ENCODE data around the gene HEATR9. TPM values are rescaled to one million over a fixed set of nuclear protein-coding genes. Genes with fewer than 3 reads are reported as not detected.

The HEATR9 gene
- total and polyA plus RNA-seq, 2 donors from 2014 or later: 0.16 TPM; not detected in 1

DNA sequence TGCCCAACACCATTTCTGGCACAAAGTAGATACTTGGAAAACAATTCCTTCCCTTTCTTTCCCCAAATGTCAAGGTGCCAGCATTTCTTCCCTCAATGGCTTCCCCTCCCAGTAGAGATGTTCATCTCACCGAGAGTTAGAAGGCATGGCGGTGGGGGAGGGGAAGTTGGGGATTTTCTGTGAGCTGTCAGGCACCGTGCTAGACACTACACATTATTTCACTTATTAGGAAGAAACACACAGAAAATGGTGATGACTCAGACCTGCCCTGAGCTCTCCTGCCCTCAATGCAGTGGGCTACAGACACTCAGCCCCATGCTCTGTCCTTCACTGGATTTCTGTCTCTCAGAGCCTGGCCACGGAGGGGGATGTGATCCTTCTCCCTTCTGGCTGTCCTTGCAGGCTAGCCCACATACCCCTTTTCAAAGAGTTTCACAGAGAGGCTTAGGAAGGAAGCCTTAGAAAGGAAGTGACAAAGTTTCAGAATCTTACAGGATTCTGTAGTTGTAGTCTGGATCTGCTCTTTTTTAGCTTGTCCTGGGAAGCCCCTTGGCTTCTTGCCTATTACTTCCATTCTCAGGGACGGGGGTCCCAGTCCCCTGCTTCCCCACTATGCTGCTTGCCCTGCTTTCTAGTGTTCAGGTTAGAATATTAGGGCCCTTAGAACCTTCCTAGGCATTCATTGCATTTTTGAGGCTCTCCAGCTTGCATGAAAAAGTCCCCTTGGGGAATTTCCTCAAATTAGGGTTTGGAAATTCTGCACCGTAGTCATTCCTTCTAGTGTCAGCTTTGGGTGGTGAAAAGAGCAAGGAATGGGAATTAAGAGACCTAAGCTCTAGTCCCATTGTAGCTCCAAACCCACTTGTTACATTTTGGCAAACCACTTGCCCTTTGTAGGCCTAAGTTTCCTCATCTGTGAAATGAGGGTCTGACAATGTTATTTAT is 23.7 kb upstream of the HEATR9 start:
- Histone ChIP-seq H3K36me3 (ENCODE audit: control insufficient read depth in 2 of 3, insufficient read depth in 3 of 3, low read length in 3 of 3) (no peaks in the 10 kb centered on the region), H3K27me3 (ENCODE audit: control insufficient read depth, insufficient read depth, low read length) (no peaks in the 10 kb centered on the region), H3K9ac (ENCODE audit: low read length in 3 of 3) (no peak overlapping the region), H3K4me3 (ENCODE audit: low read length in 3 of 3) (no peak overlapping the region), H3K4me1 (ENCODE audit: control insufficient read depth in 2 of 3, insufficient read depth in 2 of 3, low read depth in 1 of 3, low read length in 3 of 3) (peaks cover 0 to 4% (median 3%) of the 10 kb centered on the region in 3 donors), H3K9me3 (ENCODE audit: control insufficient read depth in 2 of 3, insufficient read depth in 1 of 3, low read length in 3 of 3) (no peaks in the 10 kb centered on the region), H3K27ac (ENCODE audit: low read depth in 2 of 2, low read length in 2 of 2) (no peak overlapping the region)
- intact Hi-C loops (cut with DNase I): no loop called here
- FAIRE-seq: no peak
- no peak for DNase-seq
- TF ChIP-seq CTCF (IDR thresholded peaks at IDR 0.05; ENCODE audit: borderline replicate concordance, extremely low read depth, insufficient read depth): no peak

DNA sequence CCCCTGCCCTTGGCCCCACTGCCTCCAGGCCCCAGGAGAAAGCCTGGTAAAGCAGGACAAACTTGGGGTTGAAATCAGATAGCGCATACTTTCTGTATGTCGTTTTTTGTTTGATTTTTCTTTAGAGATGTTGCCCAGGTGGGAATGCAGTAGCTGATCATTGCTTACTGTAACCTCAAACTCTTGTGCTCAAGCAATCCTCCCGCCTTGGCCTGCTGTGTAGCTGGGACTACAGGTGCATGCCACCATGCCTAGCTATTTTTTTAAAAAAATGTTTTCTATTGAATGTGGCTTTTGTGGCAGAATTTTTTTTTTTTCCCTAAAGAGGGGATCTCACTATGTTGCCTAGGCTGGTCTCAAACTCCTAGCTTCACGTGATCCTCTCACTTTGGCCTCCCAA is 22.6 kb upstream of the HEATR9 start:
- Histone ChIP-seq H3K9ac (ENCODE audit: low read length in 3 of 3) (no peak overlapping the region), H3K4me1 (ENCODE audit: control insufficient read depth in 2 of 3, insufficient read depth in 2 of 3, low read depth in 1 of 3, low read length in 3 of 3) (peaks cover 0 to 4% (median 3%) of the 10 kb centered on the region in 3 donors), H3K27me3 (ENCODE audit: control insufficient read depth, insufficient read depth, low read length) (no peaks in the 10 kb centered on the region), H3K4me3 (ENCODE audit: low read length in 3 of 3) (no peak overlapping the region), H3K27ac (ENCODE audit: low read depth in 2 of 2, low read length in 2 of 2) (no peak overlapping the region), H3K36me3 (ENCODE audit: control insufficient read depth in 2 of 3, insufficient read depth in 3 of 3, low read length in 3 of 3) (no peaks in the 10 kb centered on the region), H3K9me3 (ENCODE audit: control insufficient read depth in 2 of 3, insufficient read depth in 1 of 3, low read length in 3 of 3) (no peaks in the 10 kb centered on the region)
- DNase-seq: no peak
- FAIRE-seq: no peak
- no peak for TF ChIP-seq CTCF (IDR thresholded peaks at IDR 0.05; ENCODE audit: borderline replicate concordance, extremely low read depth, insufficient read depth)
- intact Hi-C loops (cut with DNase I): no loop called here

DNA sequence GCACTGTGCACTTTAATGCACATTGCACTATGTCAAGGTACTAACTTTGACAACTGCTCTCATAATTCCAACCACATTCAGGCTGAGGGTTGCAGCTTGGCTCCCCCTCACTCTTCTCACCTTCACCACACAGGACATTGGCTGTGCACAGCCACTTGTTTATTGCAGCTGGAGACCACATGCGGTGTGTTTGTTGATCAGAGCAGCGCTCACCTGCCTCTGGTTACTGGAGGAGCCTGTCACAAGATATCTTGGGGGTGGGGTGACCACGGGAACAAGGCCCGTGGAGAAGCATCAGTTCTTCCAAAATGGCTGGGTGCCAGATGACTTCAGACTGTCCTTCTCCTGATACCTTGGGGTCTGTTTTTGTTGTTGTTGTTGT is 22.1 kb upstream of the HEATR9 start:
- Histone ChIP-seq H3K9me3 (ENCODE audit: control insufficient read depth in 2 of 3, insufficient read depth in 1 of 3, low read length in 3 of 3) (no peaks in the 10 kb centered on the region), H3K4me3 (ENCODE audit: low read length in 3 of 3) (no peak overlapping the region), H3K4me1 (ENCODE audit: control insufficient read depth in 2 of 3, insufficient read depth in 2 of 3, low read depth in 1 of 3, low read length in 3 of 3) (peaks cover 0 to 4% (median 3%) of the 10 kb centered on the region in 3 donors), H3K9ac (ENCODE audit: low read length in 3 of 3) (no peak overlapping the region), H3K27ac (ENCODE audit: low read depth in 2 of 2, low read length in 2 of 2) (no peak overlapping the region), H3K36me3 (ENCODE audit: control insufficient read depth in 2 of 3, insufficient read depth in 3 of 3, low read length in 3 of 3) (no peaks in the 10 kb centered on the region), H3K27me3 (ENCODE audit: control insufficient read depth, insufficient read depth, low read length) (no peaks in the 10 kb centered on the region)
- TF ChIP-seq CTCF (IDR thresholded peaks at IDR 0.05; ENCODE audit: borderline replicate concordance, extremely low read depth, insufficient read depth): no peak
- DNase-seq (peak in 1 of 5 donors; percentile 21), FAIRE-seq (no peak)
- intact Hi-C loops (cut with DNase I): no loop called here
